Renal cortical epithelial cell (primary cell): ENCODE results near the gene CANT1. TPM values are rescaled to one million over a fixed set of nuclear protein-coding genes. Genes with fewer than 3 reads are reported as not detected.

Source experiments
- DNase-seq: peaks from one replicate; pipeline ENCODE4 v3.0.0-alpha.2; 2011; ENCODE audit warnings: low read depth
- total RNA-seq: library from RNA; depleted of rRNA; stranded (reverse); fragments of >200 nt; gene quantifications from 2 replicates; pipeline ENCODE4 v1.2.3, GENCODE V29; 2014

CANT1 gene
- total RNA-seq, 1 donor from 2014 or later = 84.5 TPM

DNA sequence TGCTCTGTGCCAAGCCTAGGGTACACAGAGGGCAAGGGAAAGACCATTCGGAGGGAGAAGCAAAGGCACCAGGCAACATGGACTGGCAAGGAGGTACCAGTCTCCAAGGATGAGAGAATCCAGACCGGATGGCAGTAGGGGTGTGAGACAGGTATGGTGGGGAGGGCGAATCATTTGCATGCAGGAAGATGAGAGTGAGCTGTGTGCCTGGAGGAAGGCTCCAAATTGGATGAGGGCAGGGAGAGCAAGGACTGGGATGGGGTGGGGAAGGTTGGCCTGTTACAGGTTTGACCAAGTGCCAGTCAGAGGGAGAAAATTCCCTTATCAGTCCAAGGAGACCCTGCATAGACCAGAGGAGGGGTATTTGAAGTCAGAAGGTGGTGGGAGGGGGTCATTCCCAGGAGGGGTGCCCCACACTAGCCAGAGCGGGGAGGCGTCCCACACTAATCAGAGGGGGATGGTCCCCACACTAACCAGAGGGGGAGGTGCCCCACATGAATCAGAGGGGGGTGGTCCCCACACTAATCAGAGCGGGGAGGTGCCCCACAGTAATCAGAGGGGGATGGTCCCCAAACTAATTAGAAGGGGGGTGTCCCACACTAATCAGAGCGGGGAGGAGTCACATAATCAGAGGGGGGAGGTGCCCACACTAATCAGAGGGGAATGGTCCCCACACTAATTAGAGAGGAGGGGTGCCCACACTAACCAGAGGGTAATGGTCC is 737 bp downstream of the CANT1 start:
- no peak for DNase-seq

DNA sequence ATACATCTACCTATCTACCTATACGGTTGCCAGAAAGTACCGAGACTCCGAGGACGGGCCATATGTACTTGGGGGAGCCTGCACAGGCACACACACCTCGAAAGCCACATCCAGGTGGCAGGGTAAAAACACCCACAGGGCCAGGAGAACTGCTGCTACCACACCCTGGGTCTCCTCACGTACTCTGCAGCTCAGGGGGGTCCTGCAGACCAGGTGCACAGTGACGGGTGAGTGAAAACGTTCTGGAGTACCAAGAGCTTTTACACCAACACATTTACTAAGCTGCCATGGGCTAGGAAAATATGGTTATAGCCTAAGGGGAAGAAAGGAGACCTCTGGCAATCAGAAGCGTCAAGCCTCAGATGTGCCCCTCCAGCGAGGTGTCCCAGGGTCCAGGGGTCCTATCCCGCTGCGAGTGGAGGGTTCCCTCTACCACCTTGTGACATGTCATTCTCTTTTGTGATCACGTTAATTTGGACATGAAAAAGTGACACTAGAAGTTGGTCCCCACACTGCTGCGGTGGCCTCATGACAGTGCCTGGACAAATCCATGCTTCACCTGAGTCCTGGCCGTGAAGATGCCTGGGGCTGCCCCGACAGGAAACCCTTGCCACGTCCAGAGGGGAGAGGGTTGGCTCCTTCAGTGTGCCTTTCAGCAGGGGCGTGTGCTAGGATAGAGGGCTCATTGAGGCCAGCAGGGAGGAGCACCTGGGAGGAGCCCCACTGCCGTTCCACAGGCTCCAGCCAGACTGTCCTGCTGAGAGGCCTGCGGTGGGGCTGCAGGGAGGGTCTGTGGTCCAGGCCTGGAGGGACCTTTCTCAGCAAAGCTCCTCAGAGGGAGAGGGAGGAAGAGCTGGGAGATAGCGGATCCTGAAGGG is 1.8 kb downstream of the CANT1 start:
- DNase-seq = no peak

DNA sequence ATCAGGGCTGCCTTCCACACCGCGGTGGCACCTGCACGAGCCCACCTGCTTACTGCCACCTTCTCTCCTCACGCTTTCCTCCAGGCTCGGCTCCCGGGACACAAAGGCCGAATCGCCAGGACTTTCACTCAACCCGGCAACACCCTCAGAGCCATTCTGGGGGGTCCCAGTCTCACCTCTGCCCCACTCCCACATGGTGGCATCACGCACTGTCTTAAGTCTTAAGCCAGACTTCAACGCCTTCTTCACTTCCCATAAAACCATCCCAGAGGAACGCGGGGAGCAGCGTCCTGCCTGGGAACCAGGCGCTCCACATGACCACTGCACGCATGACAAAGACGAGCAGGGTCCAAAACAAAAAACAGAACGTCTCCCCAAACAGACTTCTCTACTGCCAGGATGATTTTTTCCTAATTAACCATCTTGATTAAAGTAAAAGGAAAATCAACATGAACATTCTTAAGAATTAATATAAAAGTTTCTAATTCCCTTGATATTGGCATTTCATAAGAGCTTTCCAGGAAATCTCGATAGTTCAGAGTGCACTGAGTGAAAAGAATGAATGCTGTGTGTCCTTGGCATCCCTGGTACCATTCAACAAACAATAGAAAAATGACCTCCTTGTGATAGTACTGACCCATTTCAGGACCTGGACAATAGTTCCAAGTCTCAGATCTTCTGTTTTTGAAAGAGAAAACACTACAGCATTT is 2.6 kb downstream of the CANT1 start:
- DNase-seq = no peak

DNA sequence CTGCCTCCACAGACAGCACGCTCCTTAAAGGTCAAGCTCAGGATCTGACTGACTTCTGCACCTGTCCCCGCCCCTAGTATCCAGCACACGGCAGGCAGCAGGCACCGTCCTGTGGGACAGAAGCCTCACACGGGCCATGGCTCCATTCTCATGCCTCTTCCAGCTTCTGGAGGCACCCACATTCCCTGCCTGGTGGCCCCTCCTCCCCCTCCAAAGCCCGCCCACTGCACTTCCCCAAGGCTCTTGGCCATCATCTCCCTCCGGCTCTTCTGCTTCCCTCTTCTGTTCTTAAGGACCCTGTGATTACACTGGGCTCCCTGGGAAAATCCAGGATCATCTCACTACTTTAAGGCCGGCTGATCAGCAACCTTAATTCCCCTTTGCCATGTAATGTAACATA is 3.5 kb downstream of the CANT1 start:
- no peak for DNase-seq

DNA sequence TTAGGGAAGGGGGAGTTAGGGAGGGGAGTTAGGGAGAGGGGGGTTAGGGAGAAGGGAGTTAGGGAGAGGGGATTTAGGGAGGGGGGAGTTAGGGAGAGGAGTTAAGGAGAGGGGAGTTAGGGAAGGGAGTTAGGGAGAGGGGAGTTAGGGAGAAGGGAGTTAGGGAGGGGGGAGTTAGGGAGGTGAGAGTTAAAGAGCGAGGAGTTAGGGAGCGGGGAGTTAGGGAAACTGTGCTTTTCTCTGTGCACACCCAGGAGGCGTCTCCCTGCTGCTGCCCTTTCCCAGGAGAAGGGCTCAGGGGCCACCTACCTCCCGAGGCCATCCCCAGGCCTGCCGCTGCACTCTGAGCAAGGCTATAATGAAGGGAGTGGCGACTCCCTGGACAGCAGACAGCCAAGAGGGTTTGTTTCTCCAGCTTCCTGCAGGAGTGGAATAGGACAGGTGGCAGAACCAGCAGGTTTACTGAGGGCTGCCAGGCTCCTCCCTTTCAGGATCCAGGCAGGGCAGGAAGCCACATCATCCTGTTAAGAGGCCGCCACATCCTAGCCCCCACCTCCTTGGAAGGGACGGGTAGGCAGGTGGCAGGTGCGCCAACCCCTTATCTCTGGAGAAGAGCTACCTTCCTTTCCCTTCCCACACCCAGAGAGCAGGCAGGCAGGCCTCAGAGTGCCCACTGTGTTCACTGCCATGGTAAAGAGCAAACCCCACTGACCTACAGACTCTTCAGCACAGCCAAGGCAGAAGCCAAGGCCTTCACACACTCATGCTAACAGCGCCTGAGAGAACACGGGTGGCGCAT is 4.3 kb downstream of the CANT1 start:
- DNase-seq = peak; percentile 14

DNA sequence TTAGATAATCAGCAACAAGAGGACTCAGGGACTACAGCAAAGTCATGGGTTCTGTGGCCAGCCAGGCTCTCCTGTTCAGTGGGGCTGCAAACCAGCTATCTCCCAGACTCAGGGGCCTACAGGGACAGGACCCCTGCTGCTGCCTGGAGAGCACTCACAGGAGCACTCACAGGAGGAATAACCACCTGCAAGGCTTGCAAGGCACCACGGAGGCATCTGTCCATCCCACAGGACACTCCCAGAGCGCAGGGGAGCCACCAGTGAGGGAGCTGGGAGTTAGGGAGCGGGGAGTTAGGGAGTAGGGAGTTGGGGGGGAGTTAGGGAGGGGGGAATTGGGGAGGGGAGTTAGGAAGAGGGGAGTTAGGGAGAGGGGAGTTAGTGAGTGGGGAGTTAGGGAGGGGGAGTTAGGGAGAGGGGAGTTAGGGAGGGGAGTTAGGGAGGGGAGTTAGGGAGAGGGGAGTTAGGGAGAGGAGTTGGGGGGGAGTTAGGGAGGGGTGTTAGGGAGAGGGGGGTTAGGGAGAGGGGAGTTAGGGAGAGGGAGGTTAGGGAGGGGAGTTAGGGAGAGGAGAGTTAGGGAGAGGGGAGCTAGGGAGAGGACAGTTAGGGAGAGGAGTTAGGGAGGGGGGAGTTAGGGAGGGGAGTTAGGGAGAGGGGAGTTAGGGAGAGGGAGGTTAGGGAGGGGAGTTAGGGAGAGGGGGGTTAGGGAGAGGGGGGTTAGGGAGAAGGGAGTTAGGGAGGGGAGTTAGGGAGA is 5.7 kb downstream of the CANT1 start:
- DNase-seq = no peak

DNA sequence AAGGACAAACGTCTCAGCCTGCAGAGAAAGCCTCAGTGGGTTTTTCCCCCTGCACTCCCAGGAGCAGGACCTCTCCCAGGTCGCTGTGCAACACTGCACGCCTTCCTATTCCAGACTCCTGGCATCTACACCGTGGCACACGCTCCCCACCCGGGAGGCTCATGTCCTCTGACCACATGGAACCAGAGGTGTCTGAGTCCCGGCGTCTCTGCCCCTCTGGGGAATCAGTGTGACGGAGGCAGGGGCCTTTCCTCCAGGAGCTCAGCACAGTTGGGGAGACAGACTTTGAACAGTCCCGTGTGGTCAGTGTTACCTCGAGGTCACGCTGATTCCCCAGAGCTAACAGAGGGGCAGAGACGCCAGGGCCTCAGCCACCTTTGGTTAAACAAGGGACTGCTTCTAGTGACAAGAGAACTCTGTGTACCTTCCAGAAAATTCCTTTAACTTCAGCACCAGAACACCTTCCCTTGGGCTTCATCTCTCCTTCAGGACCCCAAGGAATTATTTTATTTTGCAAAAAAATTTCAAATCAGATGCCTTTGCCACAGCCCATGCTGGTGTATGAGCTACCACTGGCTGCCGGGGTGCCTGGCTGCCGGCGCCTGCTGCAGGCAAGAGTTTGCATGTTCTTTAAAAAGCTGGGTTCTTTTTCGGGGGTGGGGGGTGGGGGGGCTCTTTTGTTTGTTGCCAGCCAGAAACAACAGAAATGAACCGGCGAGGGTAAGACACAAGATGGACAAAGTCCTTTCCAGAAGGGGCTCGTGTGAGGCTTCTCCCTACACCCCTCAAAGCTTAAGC is 6.6 kb downstream of the CANT1 start:
- no peak for DNase-seq

DNA sequence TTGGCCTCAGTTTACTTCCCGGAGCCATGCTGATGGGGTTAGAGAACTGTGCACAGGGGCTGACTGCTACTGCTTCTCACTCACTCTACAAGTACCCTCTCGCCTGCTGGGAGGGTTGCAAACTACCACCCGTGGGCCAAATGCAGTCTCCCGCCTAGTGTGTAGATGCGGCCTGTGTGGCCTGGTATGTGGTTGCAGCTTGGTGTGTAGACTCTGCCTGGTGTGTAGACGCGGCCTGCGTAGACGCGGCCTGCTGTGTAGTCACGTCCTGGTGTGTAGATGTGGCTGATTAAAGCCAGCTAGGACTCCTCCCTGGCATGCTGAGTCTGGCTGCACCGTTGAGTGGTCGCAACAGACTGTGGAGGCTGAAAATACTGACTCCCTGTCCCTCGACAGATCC is 7.3 kb downstream of the CANT1 start:
- DNase-seq = no peak

DNA sequence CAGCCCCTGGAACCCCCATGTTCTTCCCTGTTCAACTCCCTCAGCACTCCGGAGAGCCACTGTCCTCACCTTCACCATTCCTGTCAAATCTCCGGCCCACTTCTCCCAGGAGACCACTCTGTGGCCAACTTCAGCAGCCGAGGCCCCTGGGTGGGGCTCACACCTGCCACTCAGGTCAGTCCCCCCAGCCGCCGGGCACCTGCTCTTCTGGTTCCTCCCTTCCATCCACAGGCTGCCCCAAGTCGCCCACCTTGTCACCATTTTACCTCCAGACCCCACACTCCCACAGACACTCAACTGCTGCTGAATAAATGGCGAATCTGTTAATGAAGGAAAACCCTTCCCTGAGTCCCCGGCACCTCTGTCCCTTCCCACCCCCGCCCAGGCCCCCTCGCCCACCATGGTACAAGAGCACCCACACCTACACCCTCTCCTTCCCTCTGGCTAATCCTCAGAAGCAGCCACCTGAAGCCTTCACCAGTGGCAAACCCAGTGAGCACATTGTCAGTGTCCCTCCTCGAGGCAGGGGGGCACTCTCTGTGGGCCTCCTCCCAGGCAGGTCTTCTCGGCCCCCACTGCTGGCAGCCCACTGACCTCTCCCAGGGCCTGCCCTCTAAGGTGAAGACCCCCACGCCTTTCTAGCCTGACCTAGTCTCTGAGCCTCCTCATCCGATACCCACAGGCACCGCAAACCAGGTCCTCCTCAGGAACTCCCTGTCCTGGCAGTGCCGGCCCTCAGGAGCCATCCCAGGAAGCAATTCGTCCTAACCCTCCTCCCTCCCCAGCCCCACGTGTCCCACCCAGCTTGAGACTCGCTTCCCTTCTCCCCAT is 8.2 kb downstream of the CANT1 start:
- no peak for DNase-seq

DNA sequence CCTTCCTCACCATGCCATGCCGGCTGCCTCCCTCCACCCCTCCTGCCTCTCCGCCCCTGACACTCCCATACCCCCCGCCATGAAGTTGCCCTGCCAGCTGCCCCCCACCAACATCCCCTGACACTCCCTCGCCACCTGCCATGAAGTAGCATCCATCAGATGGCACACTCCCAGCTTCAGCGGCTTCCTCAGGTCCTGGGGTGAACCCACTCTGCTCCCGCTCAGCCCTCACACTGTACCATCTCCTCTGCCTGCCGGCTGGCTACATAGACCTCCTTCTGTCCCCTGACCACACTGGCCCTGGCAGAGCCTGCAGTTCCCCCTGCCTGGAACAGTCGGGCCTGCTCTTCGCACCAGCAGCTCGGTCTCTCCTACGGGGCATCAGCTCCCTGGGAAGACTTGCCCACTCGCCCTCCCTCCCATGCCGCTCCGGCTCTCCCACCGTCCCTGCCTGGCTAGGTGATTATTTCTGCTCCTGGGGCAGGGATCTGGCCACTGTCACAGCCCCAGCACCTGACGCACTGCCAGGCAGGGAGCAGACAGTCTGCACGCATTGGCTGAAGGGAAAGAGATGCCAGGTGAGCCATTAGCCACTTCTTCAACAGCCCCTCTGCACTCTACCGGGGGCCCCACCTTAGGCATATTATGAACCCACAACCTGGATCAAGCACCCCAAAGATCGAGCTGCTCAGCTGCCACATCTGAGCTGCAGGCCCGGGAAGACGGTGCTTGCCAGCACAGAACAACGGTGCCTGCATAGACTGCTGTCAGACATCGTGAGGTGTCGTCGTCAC is 9.0 kb downstream of the CANT1 start:
- DNase-seq = no peak

DNA sequence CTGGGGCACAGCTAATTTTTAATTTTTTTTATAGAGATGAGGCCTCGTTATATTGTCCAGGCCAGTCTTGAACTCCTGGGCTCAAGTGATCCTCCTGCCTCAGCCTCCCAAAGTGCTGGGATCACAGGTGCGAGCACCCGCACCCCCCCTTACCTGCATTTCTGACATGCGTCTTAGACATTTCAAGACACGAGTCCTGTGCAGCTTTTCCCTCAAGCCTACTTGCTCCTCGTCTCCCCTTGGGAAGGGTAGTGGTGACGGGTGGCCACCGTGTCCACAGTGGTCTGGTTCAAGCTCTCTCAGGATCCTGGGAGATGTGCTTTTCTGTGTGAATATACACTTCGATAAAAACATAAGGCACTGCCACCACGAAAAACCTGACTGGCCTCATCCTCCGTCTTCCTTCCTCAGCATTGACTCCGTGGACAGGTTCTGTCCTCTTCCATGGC is 9.6 kb downstream of the CANT1 start:
- DNase-seq = no peak

DNA sequence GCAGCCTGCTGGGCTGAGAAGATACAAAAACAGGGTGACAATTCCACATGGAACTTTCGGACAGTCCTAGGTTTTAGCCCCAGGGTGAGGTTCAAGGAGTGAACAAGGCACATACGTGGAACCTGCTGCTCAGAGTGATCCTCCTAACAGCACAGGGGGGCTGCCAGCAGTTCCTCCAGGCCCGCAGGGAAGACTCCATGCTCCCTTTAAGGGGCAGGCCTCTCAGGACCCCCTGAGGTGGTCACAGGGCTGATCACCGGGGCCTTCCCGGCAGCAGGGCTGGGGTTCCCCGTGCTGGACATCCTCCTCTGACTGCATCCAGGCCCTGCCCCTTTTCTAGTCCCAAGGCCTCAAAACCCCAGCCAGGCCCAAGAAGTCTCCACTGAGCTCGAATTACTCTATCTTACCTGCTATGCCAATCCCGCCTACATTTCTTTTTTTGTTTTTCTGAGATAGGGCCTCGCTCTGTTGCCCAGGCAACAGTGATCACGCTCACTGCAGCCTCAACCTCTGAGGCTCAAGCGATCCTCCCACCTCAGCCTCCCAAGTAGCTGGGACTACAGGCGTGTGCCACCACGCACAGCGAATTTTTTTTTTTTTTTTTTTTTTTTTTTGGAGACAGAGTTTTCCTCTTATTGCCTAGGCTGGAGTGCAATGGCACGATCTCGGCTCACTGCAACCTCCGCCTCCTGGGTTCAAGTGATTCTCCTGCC is 10.4 kb downstream of the CANT1 start:
- DNase-seq = no peak

DNA sequence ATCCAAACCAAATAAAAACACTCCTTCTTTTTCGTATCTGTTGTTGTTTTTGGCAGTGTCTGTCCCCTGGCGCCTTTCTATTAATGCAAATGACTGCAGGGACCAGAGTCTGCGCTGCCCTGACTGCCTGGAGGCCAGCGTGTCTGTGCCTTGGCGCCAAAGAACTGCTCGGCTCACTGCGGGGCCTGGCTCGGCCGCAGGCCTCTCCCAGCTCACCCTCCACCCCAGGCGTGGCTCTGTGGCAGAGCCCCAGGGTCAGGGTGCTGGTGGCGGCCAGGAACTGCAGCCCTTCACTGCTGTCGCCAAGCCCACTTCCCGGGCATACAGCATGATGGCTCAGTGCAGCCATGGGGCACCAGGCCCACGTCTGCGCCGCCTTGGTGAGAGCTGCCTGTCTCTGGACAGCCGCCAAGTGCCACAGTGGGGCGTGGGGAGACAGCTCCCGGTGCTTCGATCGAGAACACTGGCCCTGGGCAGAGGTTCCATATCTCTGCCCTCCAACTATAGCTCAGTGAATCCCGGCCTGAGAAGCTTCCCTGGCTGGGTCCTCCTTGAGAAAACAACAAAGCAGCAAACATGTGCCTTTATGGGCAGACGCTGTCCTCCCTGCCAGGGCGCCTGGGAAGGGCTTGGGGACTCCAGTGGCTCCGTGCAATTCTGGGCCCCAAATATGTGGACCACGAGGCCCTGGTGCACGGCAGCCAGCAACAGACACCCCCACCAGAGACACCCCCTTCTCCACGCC is 11.1 kb downstream of the CANT1 start:
- no peak for DNase-seq

DNA sequence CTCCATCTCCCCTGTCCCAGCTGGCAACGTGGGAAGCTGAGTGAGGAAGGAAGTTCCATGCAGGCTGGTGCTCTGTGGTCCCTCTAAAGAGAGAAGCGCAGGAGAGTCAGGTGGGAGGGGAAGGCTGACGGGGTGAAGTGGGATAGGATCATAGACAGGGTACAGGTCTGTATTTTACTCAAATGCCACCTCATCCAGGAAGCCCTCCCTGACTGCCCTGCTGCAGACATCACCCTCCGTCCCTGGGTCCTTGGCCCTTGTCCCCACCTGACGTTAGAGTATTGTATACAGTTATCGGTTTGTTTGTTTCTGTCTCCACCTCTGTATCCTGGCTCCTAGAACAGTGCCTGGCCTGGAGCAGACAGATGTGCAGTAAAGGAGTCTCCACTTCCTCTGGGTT is 11.7 kb downstream of the CANT1 start:
- no peak for DNase-seq

DNA sequence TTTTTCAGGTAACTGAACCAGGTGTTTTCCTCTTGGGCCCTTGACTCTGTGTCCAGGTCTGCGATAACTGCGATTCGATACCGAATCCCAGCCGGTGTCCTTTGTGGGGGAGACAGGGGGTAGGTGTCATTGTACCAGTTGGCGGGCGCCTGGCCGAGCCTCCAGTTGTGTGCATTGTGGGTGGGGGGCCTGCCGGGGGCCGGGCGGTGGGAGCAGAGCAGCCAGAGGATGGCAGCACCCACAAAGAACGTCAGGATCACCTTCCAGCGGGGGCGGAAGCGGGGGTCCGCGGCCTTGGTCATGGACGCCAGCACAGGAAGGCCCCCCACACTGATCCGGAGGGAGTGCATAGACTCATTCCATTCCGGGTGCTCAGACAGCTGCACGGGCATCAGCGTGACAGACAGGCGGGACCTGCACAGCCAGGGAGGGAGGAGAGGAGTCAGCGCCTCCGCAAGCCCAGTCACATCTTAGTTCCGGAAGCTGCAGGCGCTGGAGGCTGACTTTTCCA is 12.3 kb downstream of the CANT1 start:
- DNase-seq = no peak

DNA sequence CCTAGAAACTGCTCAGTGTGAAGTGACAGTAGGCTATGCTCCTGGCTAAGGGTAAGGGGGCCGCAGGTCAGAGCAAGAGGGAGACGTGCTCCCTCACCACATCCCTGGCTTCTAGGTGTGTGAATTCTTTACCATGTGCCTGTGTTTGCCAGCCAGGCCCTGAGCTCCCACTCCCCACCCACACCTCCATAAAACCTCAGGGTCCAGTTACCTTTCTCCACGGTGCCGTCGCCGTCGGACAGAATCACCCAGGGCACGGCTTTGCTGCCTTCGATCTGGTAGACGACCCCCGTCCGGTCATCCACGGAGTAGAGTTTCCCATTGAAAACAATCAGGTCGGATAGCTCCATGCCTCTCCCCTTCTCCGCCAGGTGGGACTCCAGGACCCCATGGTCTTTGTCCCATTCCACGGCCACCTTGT is 12.8 kb downstream of the CANT1 start:
- DNase-seq = no peak
